GM12878 (cell line): ENCODE data around the gene CACTIN. TPM values are rescaled to one million over a fixed set of nuclear protein-coding genes. Genes with fewer than 3 reads are reported as not detected.

Experiments
- ATAC-seq: fragments of 200-7000 bp; cut with Tn5 transposase; 3 replicates; pipeline ENCODE4 v1.9.1; 2020; ENCODE audit warnings: mild to moderate bottlenecking, moderate library complexity
- BruUV-seq: library from RNA; stranded (reverse); fragments of 400-500 nt; replicated peaks from 2 replicates; lab custom pipeline; 2021; lab: Mats Ljungman, UMichigan
- CTCF ChIA-PET: fragments of 300-600 bp; sonication (Branson Sonifier 250); formaldehyde crosslinking; extraction: SDS; loops from one replicate; lab custom pipeline; 2021; ENCODE audit warnings: inconsistent platforms; lab: Yijun Ruan, JAX
- POLR2A ChIA-PET: fragments of 350-600 bp; formaldehyde crosslinking; extraction: SDS; loops from one replicate; lab custom pipeline; 2021; ENCODE audit warnings: inconsistent platforms; lab: Charles Lee
- RAD21 ChIA-PET: fragments of 300-600 bp; sonication (Branson Sonifier 250); formaldehyde crosslinking; loops from one replicate; lab custom pipeline; 2023; ENCODE audit warnings: antibody characterized with exemption; ENCODE audit not compliant: unreplicated experiment; lab: Charles Lee
- SMC1A ChIA-PET: fragments of 300-600 bp; sonication (Branson Sonifier 250); formaldehyde crosslinking; loops from one replicate; lab custom pipeline; 2023; ENCODE audit not compliant: unreplicated experiment, uncharacterized antibody; lab: Charles Lee
- DNase-seq: peaks from one replicate; pipeline ENCODE4 v3.0.0-alpha.2; 2011; ENCODE audit warnings: low read depth, low spot score
- FAIRE-seq: peaks from 3 replicates; lab custom pipeline; 2011; peaks lifted over from hg19 to GRCh38; lab: Jason Lieb, UNC
- H2AFZ ChIP-seq: 2 replicates; pipeline ENCODE4 v1.6.0; 2011; ENCODE audit warnings: low read depth, low read length, control low read depth; ENCODE audit not compliant: control insufficient read depth
- H3K27ac ChIP-seq: 2 replicates; pipeline ENCODE4 v1.5.1; 2011; ENCODE audit warnings: control low read depth; ENCODE audit not compliant: control insufficient read depth, insufficient read depth
- H3K27me3 ChIP-seq, 2 experiments: replicated peaks in 1 of 2; 2 replicates each; pipeline versions ENCODE4 v1.6.0 to v1.6.1; 2011; ENCODE audit warnings: low read length in 1 of 2; ENCODE audit not compliant: control insufficient read depth in 2 of 2, insufficient read depth in 2 of 2
- H3K36me3 ChIP-seq, 2 experiments: 2 replicates each; pipeline ENCODE4 v1.5.1; 2011; ENCODE audit warnings: low read length in 1 of 2; ENCODE audit not compliant: control insufficient read depth in 2 of 2, insufficient read depth in 2 of 2
- H3K4me1 ChIP-seq: 2 replicates; pipeline ENCODE4 v1.6.1; 2011; ENCODE audit warnings: mild to moderate bottlenecking, low read length, moderate library complexity, mixed read lengths; ENCODE audit not compliant: control insufficient read depth, insufficient read depth
- H3K4me2 ChIP-seq: 2 replicates; pipeline ENCODE4 v1.6.0; 2011; ENCODE audit warnings: control low read depth; ENCODE audit not compliant: control insufficient read depth, insufficient read depth
- H3K4me3 ChIP-seq: fragments of 200-600 bp; sonication (generic); 2 replicates; pipeline ENCODE4 v1.5.1; 2016
- H3K79me2 ChIP-seq: 2 replicates; pipeline ENCODE4 v1.6.0; 2011; ENCODE audit warnings: low read length; ENCODE audit not compliant: control insufficient read depth, insufficient read depth
- H3K9ac ChIP-seq: 2 replicates; pipeline ENCODE4 v1.8.0; 2011; ENCODE audit warnings: low read length, control low read depth, mixed read lengths; ENCODE audit not compliant: control insufficient read depth, insufficient read depth
- H3K9me3 ChIP-seq: replicated peaks from 3 replicates; pipeline ENCODE4 v1.5.1; 2011; ENCODE audit warnings: mild to moderate bottlenecking, low read length; ENCODE audit not compliant: control insufficient read depth, insufficient read depth
- H4K20me1 ChIP-seq: 2 replicates; pipeline ENCODE4 v1.6.0; 2011; ENCODE audit not compliant: control insufficient read depth, insufficient read depth
- ATF7 ChIP-seq: fragments of 450-650 bp; IDR thresholded peaks from 2 replicates; pipeline ENCODE4 v1.6.1; 2016; ENCODE audit warnings: low read depth, mild to moderate bottlenecking
- CHD4 ChIP-seq: fragments of 200-600 bp; sonication (generic); IDR thresholded peaks from 2 replicates; pipeline ENCODE4 v1.6.1; 2016; ENCODE audit warnings: mild to moderate bottlenecking
- KAT2A ChIP-seq: conservative IDR thresholded peaks from 2 replicates; pipeline ENCODE4 v1.6.1; 2011; ENCODE audit warnings: low read depth, low read length; ENCODE audit not compliant: control insufficient read depth
- POLR2A ChIP-seq: IDR thresholded peaks from 2 replicates; pipeline ENCODE4 v1.6.1; 2011; ENCODE audit warnings: low read depth, mild to moderate bottlenecking, low read length
- POLR2AphosphoS5 ChIP-seq: IDR thresholded peaks from 2 replicates; pipeline ENCODE4 v1.6.1; 2011; ENCODE audit warnings: mild to moderate bottlenecking, low read length, inconsistent platforms
- TBL1XR1 ChIP-seq: IDR thresholded peaks from 2 replicates; pipeline ENCODE4 v1.6.1; 2012; ENCODE audit warnings: low read depth, low read length, improper control_type of control experiment
- ZBED1 ChIP-seq: IDR thresholded peaks from 2 replicates; pipeline ENCODE4 v1.6.1; 2016; ENCODE audit warnings: borderline replicate concordance
- ZNF622 ChIP-seq: fragments of 450-650 bp; IDR thresholded peaks from 2 replicates; pipeline ENCODE4 v1.6.1; 2017; ENCODE audit warnings: mild to moderate bottlenecking, inconsistent platforms
- WGBS: methylation state at CpG from one replicate; pipeline ENCODE4 v1.1.6; 2016; ENCODE audit warnings: low lambda C conversion rate; ENCODE audit not compliant: insufficient replicate concordance, insufficient coverage; ENCODE audit errors: missing lambda C conversion rate; 5-methylcytosine and 5-hydroxymethylcytosine counted together
- in situ Hi-C: fragments of 300-500 bp; cut with MboI; formaldehyde crosslinking; loops from 9 replicates; pipeline ENCODE4 v1.14.3; 2018; ENCODE audit warnings: mixed read lengths
- intact Hi-C: fragments of 100-400 bp; cut with micrococcal nuclease; formaldehyde crosslinking; loops from one replicate; pipeline ENCODE4 v1.14.2; 2022; ENCODE audit not compliant: unreplicated experiment
- polyA plus RNA-seq, 11 experiments: library from polyadenylated mRNA; depleted of rRNA in 4 of 11; unstranded in 6 of 11; stranded (reverse) in 5 of 11; fragments of >200 nt; fragmentation: Nextera tagmentation in 4 of 11; fragmentation: Illumina TruSeq in 1 of 11; extraction: Ambion mirVana in 4 of 11; extraction: Trizol in 1 of 11; gene quantifications; 1 replicate in 1 of 11; 2 replicates in 10 of 11; pipeline versions ENCODE4 v1.2.1 to v1.2.3, GENCODE V29; 2011 to 2016; ENCODE audit warnings: inconsistent platforms in 2 of 11, missing spikeins in 2 of 11, low read depth in 1 of 11
- total RNA-seq, 4 experiments: library from RNA; depleted of rRNA in 3 of 4; stranded (reverse); fragments of >200 nt in 3 of 4; fragmentation: Illumina TruSeq in 1 of 4; extraction: Trizol in 1 of 4; gene quantifications; 2 replicates each; pipeline versions ENCODE4 v1.2.1 to v1.2.3, GENCODE V29; 2013 to 2021
- TF ChIP-seq, protein P1 (sequence below): fragments of 450-650 bp; IDR thresholded peaks from 2 replicates; pipeline ENCODE4 v1.6.1; 2016; ENCODE audit warnings: mild to moderate bottlenecking
- TF ChIP-seq, protein P2 (sequence below), 3 experiments: IDR thresholded peaks in 2 of 3; conservative IDR thresholded peaks in 1 of 3; 2 replicates each; pipeline ENCODE4 v1.5.1; 2011; ENCODE audit warnings: low read depth in 3 of 3, low read length in 3 of 3, mild to moderate bottlenecking in 3 of 3, control low read depth in 2 of 3, moderate library complexity in 2 of 3, inconsistent platforms in 1 of 3, mixed read lengths in 1 of 3; ENCODE audit not compliant: control insufficient read depth in 2 of 3, insufficient read depth in 1 of 3; ENCODE audit errors: extremely low read depth in 1 of 3
- TF ChIP-seq, protein P3 (sequence below): IDR thresholded peaks from 2 replicates; pipeline ENCODE4 v1.6.1; 2011; ENCODE audit warnings: mild to moderate bottlenecking, low read depth, low read length, moderate library complexity; ENCODE audit not compliant: insufficient replicate concordance

The CACTIN gene
- total and polyA plus RNA-seq, 10 of the 15 experiments (the other 5 are each of a cell fraction or from before 2014, with no cell fraction given), result 0.40 to 31.4 (median 12.5) TPM

DNA sequence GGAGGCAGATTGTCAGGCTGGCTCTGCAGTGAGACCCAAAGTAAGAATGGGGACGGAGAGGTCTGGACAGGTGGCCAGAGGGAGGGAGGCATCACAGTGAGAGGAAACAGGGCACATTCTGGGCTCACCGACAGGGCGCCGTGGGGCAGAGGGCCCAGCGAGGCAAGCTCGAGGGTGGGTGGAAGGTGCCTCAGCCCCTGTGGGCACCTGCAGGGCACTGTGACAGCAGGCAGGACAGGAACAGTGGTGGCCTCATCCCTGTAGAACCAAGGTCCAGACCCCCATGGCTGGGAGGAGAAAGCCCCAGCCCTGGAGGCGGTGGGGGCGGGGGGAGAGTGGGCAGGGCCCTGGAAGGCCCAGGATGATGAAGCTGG is 46.0 kb upstream of the CACTIN start:
- peaks cover 15% of the 10 kb centered on the region for H3K4me1 ChIP-seq
- BruUV-seq, result no TSS peak
- H3K27me3 ChIP-seq, result no peaks in the 10 kb centered on the region
- no peaks in the 10 kb centered on the region for H3K9me3 ChIP-seq
- ChIA-PET RAD21 (no interaction called here), CTCF (interaction anchor here (0.6 to 1.7 kb wide), 2 partner anchors 18 to 891 kb away, joined by 3 to 4 read pairs; no protein-coding TSS in a partner anchor), POLR2A (no interaction called here), SMC1A (no interaction called here)
- no peak overlapping the region for H3K4me2 ChIP-seq
- intact Hi-C loops (no loop called here), in situ Hi-C loops (no loop called here)
- TF ChIP-seq POLR2AphosphoS5 (no peak), CHD4 (no peak), TBL1XR1 (no peak), POLR2A (no peak), KAT2A (no peak), ATF7 (no peak), ZNF622 (no peak), ZBED1 (no peak)
- TF ChIP-seq, protein P1, sequence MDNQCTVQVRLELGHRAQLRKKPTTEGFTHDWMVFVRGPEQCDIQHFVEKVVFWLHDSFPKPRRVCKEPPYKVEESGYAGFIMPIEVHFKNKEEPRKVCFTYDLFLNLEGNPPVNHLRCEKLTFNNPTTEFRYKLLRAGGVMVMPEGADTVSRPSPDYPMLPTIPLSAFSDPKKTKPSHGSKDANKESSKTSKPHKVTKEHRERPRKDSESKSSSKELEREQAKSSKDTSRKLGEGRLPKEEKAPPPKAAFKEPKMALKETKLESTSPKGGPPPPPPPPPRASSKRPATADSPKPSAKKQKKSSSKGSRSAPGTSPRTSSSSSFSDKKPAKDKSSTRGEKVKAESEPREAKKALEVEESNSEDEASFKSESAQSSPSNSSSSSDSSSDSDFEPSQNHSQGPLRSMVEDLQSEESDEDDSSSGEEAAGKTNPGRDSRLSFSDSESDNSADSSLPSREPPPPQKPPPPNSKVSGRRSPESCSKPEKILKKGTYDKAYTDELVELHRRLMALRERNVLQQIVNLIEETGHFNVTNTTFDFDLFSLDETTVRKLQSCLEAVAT, result no peak
- TF ChIP-seq, protein P2, sequence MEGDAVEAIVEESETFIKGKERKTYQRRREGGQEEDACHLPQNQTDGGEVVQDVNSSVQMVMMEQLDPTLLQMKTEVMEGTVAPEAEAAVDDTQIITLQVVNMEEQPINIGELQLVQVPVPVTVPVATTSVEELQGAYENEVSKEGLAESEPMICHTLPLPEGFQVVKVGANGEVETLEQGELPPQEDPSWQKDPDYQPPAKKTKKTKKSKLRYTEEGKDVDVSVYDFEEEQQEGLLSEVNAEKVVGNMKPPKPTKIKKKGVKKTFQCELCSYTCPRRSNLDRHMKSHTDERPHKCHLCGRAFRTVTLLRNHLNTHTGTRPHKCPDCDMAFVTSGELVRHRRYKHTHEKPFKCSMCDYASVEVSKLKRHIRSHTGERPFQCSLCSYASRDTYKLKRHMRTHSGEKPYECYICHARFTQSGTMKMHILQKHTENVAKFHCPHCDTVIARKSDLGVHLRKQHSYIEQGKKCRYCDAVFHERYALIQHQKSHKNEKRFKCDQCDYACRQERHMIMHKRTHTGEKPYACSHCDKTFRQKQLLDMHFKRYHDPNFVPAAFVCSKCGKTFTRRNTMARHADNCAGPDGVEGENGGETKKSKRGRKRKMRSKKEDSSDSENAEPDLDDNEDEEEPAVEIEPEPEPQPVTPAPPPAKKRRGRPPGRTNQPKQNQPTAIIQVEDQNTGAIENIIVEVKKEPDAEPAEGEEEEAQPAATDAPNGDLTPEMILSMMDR (IDR thresholded peaks at IDR 0.05 in 2 of 3, conservative IDR thresholded peaks at IDR 0.05 in 1 of 3; ENCODE audit: control insufficient read depth in 2 of 3, extremely low read depth in 1 of 3, insufficient read depth in 1 of 3, low read depth in 3 of 3, low read length in 3 of 3), result no peak
- TF ChIP-seq, protein P3, sequence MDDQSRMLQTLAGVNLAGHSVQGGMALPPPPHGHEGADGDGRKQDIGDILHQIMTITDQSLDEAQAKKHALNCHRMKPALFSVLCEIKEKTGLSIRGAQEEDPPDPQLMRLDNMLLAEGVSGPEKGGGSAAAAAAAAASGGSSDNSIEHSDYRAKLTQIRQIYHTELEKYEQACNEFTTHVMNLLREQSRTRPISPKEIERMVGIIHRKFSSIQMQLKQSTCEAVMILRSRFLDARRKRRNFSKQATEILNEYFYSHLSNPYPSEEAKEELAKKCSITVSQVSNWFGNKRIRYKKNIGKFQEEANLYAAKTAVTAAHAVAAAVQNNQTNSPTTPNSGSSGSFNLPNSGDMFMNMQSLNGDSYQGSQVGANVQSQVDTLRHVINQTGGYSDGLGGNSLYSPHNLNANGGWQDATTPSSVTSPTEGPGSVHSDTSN, result no peak
- ATAC-seq, result no peak
- no peak overlapping the region for H3K27ac ChIP-seq
- 84% methylated on average over 8 of the region's 8 CpGs for WGBS
- H3K4me3 ChIP-seq, result no peak overlapping the region
- no peak for FAIRE-seq
- no peaks in the 10 kb centered on the region; a peak in 1 of 4 replicates for H3K36me3 ChIP-seq
- DNase-seq, result no peak
- no peak overlapping the region for H2AFZ ChIP-seq
- H4K20me1 ChIP-seq, result no peaks in the 10 kb centered on the region; the same call in none of the 2 replicates
- no peaks in the 10 kb centered on the region for H3K79me2 ChIP-seq
- no peak overlapping the region for H3K9ac ChIP-seq
